ENCODE results near the gene C6orf47.

Gene C6orf47

DNA sequence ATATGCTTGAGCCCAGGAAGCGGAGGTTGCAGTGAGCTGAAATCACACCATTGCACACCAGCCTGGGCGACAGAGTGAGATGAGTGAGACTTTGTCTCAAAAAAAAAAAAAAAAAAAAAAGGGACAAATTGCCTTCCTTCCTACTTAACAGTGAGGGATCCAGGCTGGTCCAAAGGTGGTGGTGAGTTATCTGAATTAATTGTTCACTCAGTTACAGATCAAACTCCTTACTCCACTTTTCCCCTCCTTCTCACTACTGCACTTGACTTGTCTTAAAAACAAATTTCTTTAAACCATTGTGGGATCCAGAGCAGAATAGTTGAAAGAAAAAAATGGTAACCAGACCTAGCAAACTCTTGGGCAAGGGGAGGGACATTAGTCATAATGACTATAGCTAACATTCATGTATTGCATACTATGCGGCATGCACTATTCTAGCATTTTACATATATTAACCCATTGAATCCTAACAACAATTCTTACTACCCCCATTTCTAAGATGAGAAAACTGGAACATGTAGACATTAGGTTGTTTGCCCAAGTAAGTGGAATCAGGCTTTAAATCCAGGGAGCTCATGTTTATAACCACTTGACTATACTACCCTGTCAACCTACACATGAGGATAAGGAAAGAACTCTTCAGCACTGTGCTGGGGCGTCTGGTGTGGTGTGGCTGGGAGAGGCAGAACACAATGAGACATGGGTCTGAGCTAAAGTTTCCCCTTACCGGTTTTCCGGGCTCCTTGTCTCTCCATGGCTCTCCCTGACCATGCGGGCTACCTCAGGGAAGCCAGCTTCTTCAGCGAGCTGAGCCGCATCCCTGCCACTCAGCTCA, 2.8 kb upstream of the C6orf47 start:
- no peak for DNase-seq (ENCODE audit: low read depth, low spot score)
- H3K27ac ChIP-seq: peak overlapping the region; percentile 89

- no peak for DNase-seq (ENCODE audit: low read depth, low spot score)
- H3K27ac ChIP-seq: no peak overlapping the region
Observed at GRCh38 chr6:31662124-31662723, 1.6 kb upstream of the C6orf47 start.

DNA sequence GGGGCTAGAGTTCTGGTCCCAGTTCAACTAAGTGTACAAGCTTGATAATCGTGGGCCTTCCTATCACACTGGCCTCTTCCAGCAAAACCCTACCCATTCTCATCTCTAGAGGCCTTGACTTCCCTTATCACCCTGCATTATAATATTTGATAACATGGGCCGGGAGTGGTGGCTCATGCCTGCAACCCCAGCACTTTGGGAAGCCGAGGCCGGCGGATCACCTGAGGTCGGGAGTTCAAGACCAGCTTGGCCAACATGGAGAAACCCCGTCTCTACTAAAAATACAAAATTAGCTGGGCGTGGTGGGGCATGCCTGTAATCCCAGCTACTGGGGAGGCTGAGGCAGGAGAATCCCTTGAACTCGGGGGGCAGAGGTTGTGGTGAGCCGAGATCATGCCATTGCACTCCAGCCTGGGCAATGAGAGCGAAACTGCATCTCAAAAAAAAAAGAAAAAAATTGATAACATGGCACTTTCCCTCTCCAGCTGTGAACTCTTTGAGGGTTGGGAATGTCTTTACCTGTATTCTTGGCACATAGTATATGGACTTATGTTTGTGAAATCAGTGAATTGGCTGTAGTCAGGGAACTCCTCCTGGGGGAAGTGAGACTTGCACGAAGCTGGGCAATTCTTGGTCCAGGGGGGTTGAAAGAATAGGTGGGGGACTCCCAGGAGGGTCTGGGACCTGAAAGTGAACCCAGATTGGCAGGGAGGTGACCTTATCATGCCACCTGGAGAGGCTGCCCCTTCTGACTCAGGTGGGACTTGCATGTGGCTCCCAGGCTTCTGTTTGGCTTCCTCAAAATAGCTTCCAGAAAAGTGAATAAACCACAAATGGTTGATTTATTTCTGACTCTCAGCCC, 915 bp upstream of the C6orf47 start:
- peak overlapping the region; percentile 78 for H3K27ac ChIP-seq
- no peak for DNase-seq (ENCODE audit: low read depth, low spot score)

DNA sequence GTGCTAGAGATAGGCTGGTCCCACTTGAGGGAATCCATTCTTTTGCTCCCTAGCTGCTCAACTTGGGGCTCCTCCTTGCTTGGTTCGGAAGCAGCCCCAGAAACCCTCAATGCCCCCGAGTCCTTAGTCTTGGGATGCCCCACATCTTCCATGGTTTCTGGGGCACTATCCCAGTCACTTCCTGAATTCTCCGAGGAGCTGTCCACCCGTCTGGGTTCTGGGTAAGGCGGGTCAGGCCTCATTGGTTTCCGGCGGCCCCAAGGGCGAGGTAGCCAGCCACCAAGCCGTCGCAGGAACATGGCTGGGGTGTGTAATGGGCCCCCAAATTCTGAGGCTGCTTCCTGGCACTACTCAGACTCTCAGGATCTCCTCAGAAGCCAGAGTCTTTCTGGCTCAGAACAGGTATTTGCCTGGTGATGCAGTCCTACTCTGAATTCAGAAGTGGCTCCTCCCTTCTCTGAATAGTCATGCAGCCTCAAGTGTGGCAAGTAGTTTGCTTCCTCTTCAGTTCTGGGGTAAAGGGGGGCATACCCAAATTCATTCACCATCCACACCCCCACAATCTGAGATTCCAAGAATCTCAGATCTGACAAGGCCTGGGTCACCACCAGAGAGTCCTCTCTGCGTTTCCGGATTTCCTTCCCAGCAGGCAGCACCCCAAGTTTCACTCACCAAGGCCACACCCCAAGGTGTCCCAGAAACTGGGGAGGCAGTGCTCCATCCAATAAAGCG, 763 bp downstream of the C6orf47 start:
- peak overlapping the region; percentile 78 for H3K27ac ChIP-seq
- no peak for DNase-seq (ENCODE audit: low read depth, low spot score)

GRCh38 chr6:31658983-31659648, 1.5 kb downstream of the C6orf47 start:
- DNase-seq (ENCODE audit: low read depth, low spot score): no peak
- peak overlapping the region; percentile 78 for H3K27ac ChIP-seq

GRCh38 chr6:31658158-31658688, 2.4 kb downstream of the C6orf47 start:
- H3K27ac ChIP-seq: no peak overlapping the region

DNA sequence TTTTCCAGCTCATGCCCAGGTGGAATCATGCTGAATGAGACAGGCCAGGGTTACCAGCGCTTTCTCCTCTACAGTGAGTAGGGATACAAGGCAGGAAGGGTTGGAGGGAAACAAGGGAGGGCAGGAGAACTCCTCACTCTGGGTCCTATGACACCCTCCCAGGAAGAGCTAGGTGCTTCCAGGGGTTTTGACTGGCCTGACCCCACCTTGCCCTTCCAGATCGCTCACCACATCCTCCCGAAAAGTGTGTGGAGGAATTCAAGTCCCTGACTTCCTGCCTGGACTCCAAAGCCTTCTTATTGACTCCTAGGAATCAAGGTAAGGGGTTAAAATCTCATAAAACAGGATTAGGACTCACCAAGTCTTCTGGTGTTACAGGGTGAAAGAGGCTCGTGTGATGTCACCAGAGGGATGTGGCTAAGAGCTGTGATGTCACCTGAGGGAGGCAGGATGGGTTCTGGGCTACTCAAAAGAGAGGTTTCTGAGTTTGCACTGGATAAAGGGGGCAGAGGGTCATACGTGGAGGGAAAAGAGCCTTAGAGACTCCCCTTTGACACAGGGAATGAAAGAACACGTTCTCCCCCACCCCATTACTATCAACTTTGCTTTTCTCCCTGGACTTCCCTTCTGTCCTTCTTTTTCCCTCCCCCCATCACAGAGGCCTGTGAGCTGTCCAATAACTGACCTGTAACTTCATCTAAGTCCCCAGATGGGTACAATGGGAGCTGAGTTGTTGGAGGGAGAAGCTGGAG, 3.0 kb downstream of the C6orf47 start:
- no peak overlapping the region for H3K27ac ChIP-seq
- DNase-seq (ENCODE audit: low read depth, low spot score): no peak

More at GRCh38 chr6:31658158-31658688, 2.4 kb downstream of the C6orf47 start:
- DNase-seq (ENCODE audit: low read depth, low spot score): no peak

GRCh38 chr6:31655349-31656237, 5.0 kb downstream of the C6orf47 start, which contains the start of gene APOM:
Gene APOM (plus strand): TSS chr6:31655894. CDS start chr6:31655967, 73 bp downstream.
- H3K27ac ChIP-seq: no peak within 1 kb of the TSS
- DNase-seq (ENCODE audit: low read depth, low spot score): no peak

DNA sequence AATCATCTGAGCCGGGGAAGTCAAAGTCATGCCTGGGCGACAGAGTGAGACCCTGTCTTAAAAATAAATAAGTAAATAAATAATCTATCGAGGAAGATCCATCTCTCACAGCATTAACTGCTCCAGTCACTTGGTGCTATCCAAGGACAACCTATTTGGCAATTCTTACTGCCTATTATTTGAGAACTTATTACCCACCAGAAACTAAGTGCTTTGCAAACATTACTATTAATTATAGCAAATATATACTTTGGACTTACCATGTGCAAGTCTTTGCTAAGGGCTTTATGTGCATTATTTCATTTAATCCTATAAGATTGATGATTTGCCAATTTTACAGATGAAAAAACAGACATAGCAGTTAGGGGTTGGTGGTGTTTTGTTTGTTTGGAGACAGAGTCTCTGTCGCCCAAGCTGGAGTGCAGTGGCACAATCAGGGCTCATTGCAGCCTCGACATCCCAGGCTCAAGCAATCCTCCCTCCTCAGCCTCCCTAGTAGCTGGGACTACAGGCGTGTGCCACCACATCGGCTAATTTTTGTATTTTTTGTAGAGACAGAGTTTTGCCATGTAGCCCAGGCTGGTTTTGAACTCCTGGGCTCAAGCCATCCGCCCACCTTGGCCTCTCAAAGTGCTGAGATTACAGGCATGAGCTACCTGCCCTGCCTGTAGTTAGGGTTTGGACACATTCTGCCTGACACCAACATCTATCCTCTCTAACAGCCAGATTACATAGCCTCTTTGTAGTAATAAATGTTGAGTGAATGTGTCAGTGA, 5.8 kb downstream of the C6orf47 start:
- no peak overlapping the region for H3K27ac ChIP-seq
- no peak for DNase-seq (ENCODE audit: low read depth, low spot score)

GRCh38 chr6:31652925-31653724, 7.5 kb downstream of the C6orf47 start:
- peak overlapping the region; percentile 95 for H3K27ac ChIP-seq
- no peak for DNase-seq (ENCODE audit: low read depth, low spot score)

DNA sequence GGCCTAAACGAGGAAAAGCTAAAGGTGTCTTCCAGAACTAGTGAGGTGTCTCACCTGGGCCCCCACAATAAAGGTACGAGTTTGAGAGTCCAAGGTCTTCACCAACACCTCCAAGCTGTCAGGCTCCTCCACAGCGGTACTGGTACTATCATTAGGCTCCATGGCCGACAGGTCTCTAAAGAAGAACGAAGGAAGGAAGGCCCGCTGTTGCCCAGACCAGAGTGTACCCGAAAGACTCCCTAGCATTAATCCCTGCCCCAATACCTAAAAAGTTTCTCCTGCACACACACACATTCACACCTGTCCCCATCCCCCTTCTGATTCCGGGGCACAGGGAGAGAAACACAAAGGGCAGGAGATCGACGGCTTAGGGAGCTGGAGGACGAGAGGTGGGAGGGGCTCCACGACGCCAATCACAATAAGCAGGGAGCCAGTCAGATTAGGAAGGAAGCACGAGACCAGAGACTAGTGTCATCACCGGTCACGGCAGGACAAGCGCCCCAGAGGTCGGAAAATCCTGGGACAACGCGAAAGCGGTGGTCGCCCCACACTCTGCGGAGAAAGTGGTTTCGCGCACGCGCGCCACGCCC, 8.9 kb downstream of the C6orf47 start:
- peak; percentile 56 for DNase-seq (ENCODE audit: low read depth, low spot score)
- H3K27ac ChIP-seq: peak overlapping the region; percentile 95

- no peak overlapping the region for H3K27ac ChIP-seq
Observed at GRCh38 chr6:31645325-31645724, 15.3 kb downstream of the C6orf47 start.

DNA sequence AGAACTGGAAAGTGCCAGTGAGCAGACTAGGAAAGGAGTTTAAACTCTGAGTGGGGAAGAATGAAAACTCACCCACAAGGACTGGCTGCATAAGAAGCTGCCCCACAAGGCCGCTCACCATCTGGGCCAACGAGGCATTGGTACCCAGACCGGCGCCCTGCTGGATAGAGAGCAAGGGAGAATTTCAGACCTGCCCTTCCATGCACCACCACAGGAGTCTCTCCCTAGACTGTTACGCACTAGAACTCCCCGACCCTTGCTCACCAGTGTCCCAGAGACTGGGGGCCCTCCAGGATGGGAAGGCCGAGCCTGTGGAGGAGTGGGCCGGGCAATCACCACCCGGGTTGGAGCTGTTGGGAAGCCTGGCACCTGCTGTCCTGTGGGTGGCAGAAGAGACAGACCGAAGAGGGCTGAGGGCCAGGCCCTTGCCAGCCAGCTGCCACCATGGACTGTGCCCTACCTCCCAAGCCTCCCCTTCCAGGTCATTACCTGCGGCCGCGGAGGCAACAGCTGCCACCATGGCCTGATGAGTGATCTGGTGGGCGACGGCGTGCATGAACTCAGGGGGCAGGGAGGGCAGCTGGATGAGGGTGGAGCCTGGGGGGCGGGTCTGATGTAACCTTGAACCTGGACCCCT, 16.6 kb downstream of the C6orf47 start:
- H3K27ac ChIP-seq: no peak overlapping the region
- no peak for DNase-seq (ENCODE audit: low read depth, low spot score)

More at GRCh38 chr6:31645325-31645724, 15.3 kb downstream of the C6orf47 start:
- no peak for DNase-seq (ENCODE audit: low read depth, low spot score)

DNA sequence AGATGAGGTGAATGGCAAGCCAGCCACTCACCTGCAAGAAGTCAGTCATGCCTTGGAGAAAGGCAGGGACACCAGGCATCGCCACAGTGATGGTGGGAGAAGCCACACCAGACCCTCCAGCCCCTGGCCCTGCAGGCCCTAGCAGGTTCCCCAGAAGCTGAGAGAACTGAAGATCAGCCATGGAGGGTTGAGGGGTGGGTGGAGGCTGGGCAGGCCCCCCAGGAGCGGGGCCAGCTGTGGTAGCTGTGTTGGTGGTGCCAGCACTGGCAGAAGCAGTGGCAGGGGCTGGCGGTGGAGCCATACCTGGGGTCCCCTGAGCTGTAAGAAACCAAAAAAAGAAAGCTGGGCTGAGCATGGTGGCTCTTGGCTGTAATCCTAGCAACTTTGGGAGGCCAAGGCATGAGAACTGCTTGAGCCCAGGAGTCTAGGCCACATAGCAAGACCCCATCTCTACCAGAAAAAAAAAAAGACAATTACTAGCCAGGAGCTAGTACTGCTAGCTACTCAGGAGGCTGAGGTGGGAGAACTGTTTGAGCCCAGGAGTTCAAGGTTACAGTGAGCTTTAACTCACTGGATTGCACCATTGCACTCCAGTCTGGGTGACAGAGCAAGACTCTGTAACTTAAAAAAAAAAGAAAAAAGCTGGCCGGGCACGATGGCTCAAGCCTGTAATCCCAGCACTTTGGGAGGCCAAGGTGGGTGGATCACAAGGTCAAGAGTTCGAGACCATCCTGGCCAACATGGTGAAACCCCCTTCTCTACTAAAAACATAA, 17.6 kb downstream of the C6orf47 start:
- no peak for DNase-seq (ENCODE audit: low read depth, low spot score)
- H3K27ac ChIP-seq: no peak overlapping the region
